ENCODE data around the gene TBC1D22B. TPM values are rescaled to one million over a fixed set of nuclear protein-coding genes. Genes with fewer than 3 reads are reported as not detected.

The TBC1D22B gene
- total RNA-seq, 1 donor from 2014 or later = 12.5 TPM

DNA sequence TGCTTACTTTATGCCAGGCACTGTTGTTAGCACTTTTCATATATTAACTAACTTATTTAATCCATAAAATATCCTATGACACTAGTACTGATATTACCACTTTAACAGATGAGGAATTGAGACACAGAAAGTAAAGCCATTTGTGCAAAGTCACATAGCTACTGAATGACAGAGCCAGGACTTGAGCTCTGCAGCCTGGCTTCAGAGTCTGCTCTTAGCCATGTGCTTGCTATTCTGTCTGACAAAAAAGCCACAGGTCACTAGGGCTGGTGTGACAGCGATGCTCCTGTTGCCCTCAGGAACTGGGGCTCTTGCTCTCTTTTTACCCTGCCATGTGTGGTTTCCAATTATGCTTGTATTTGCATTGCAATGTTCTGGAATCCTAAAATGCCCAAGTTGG, 51.5 kb downstream of the TBC1D22B start:
- no peaks in the 10 kb centered on the region for H3K9me3 ChIP-seq
- H3K27ac ChIP-seq = no peak overlapping the region
- no peak overlapping the region for H3K4me3 ChIP-seq
- intact Hi-C loops (cut with DNase I) = no loop called here
- H3K4me1 ChIP-seq = peaks cover 16% of the 10 kb centered on the region
- TF ChIP-seq, protein P1, sequence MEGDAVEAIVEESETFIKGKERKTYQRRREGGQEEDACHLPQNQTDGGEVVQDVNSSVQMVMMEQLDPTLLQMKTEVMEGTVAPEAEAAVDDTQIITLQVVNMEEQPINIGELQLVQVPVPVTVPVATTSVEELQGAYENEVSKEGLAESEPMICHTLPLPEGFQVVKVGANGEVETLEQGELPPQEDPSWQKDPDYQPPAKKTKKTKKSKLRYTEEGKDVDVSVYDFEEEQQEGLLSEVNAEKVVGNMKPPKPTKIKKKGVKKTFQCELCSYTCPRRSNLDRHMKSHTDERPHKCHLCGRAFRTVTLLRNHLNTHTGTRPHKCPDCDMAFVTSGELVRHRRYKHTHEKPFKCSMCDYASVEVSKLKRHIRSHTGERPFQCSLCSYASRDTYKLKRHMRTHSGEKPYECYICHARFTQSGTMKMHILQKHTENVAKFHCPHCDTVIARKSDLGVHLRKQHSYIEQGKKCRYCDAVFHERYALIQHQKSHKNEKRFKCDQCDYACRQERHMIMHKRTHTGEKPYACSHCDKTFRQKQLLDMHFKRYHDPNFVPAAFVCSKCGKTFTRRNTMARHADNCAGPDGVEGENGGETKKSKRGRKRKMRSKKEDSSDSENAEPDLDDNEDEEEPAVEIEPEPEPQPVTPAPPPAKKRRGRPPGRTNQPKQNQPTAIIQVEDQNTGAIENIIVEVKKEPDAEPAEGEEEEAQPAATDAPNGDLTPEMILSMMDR (IDR thresholded peaks at IDR 0.05) = no peak
- TF ChIP-seq POLR2A (IDR thresholded peaks at IDR 0.05) (no peak), POLR2AphosphoS5 (IDR thresholded peaks at IDR 0.05; ENCODE audit: insufficient read depth in 1 of 2, low read depth in 1 of 2) (no peak)
- H3K27me3 ChIP-seq = no peaks in the 10 kb centered on the region
- no peak for DNase-seq (ENCODE audit: extremely low spot score in 2 of 2)
- H3K36me3 ChIP-seq = peaks cover 0 to 14% of the 10 kb centered on the region in 2 donors

DNA sequence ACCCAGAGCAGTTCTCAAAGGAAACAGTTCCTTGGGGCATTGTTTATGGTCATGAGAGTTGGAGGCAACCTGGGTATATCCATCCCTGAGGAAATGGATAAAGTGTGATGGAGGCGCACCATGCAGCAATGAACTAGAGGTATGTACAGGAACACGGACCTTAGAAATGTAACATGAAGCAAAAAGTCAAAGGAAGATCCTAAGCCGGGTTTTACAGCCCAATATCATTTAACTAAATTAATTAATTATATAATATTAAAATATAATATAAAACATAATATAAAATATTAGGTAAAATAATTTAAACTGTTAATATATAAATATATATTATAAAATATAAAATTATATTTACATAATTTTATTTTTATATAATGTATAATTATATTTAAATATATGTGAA, 52.1 kb downstream of the TBC1D22B start:
- Histone ChIP-seq H3K27me3 (no peaks in the 10 kb centered on the region), H3K9me3 (no peaks in the 10 kb centered on the region), H3K36me3 (peaks cover 0 to 18% of the 10 kb centered on the region in 2 donors), H3K27ac (no peak overlapping the region), H3K4me1 (peaks cover 16% of the 10 kb centered on the region), H3K4me3 (no peak overlapping the region)
- no peak for DNase-seq (ENCODE audit: extremely low spot score in 2 of 2)
- intact Hi-C loops (cut with DNase I) = no loop called here
- TF ChIP-seq, protein P1 (IDR thresholded peaks at IDR 0.05) = no peak
- TF ChIP-seq POLR2AphosphoS5 (IDR thresholded peaks at IDR 0.05; ENCODE audit: insufficient read depth in 1 of 2, low read depth in 1 of 2) (no peak), POLR2A (IDR thresholded peaks at IDR 0.05) (no peak)

DNA sequence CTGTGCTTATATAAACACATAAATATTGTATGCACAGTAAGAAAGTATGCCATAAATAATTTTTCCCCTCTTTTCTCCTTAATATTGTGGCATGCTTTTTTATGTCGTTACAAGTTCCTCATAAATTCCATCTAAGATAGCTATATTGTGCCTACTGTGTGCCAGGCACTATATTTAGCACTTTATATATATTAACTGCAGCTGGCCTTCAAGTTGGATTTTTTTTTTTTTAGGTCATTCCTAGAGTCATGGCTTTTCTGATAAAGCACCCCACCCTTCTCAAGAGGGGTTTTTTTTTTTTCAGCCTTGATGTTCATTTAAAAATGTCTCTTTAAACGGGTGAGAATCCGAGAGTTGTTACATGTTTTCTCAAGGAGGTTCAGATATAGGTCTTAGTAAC, 53.4 kb downstream of the TBC1D22B start:
- no peaks in the 10 kb centered on the region for H3K27me3 ChIP-seq
- TF ChIP-seq, protein P1 (IDR thresholded peaks at IDR 0.05) = no peak
- TF ChIP-seq POLR2A (IDR thresholded peaks at IDR 0.05) (no peak), POLR2AphosphoS5 (IDR thresholded peaks at IDR 0.05; ENCODE audit: insufficient read depth in 1 of 2, low read depth in 1 of 2) (no peak)
- peaks cover 16% of the 10 kb centered on the region for H3K4me1 ChIP-seq
- peaks cover 0 to 25% of the 10 kb centered on the region in 2 donors for H3K36me3 ChIP-seq
- intact Hi-C loops (cut with DNase I) = no loop called here
- DNase-seq (ENCODE audit: extremely low spot score in 2 of 2) = no peak
- H3K27ac ChIP-seq = no peak overlapping the region
- H3K4me3 ChIP-seq = no peak overlapping the region
- H3K9me3 ChIP-seq = no peaks in the 10 kb centered on the region

DNA sequence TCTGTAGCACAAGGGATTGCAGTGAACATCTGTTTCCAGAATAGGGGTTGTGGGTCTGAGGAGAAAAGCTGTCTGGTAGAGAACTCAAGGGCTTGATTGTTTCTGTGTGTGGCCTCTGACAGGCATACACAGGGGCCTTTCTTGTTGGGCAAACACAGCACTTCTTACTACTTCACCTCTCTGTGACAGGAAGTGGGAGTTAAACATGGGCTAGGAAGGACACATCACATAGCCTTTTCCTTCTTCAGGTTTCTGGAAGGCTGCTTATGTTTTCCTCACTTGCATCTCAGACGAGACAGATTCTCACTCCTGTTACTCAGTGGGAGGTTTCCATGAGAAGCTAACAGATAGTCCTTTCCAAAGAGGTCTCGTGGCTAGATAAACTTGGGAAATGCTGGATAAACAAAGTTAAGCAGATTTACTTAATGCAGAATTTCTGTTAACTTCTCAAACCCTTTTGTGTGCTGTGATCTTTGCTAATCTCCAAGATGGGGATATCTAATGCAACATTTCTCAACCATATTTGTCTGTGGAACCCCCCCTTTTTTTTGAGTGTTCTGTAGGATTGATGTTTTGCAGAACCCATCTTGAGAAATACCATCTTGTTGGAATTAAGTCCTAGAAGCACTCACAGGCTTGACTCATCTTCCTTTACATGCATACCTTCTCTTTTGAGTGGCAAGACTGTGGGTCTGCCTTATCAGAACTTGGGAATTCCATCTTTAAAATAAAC, 54.3 kb downstream of the TBC1D22B start:
- Histone ChIP-seq H3K36me3 (peaks cover 0 to 34% of the 10 kb centered on the region in 2 donors), H3K27ac (no peak overlapping the region), H3K4me3 (no peak overlapping the region), H3K9me3 (no peaks in the 10 kb centered on the region), H3K4me1 (peaks cover 16% of the 10 kb centered on the region), H3K27me3 (no peaks in the 10 kb centered on the region)
- intact Hi-C loops (cut with DNase I) = no loop called here
- TF ChIP-seq POLR2A (IDR thresholded peaks at IDR 0.05) (no peak), POLR2AphosphoS5 (IDR thresholded peaks at IDR 0.05; ENCODE audit: insufficient read depth in 1 of 2, low read depth in 1 of 2) (no peak)
- TF ChIP-seq, protein P1 (IDR thresholded peaks at IDR 0.05) = no peak
- DNase-seq (ENCODE audit: extremely low spot score in 2 of 2) = no peak
